ENCODE measurements around the gene CWF19L2. TPM values are rescaled to one million over a fixed set of nuclear protein-coding genes. Genes with fewer than 3 reads are reported as not detected.
"Not testable (repeated sequence)": the region's sequence is repeated elsewhere in the genome, so short reads cannot be mapped to it uniquely, and the experiment has no call there.

CWF19L2 gene
- polyA plus RNA-seq, 2 donors, result 3.6 to 3.9 TPM

DNA sequence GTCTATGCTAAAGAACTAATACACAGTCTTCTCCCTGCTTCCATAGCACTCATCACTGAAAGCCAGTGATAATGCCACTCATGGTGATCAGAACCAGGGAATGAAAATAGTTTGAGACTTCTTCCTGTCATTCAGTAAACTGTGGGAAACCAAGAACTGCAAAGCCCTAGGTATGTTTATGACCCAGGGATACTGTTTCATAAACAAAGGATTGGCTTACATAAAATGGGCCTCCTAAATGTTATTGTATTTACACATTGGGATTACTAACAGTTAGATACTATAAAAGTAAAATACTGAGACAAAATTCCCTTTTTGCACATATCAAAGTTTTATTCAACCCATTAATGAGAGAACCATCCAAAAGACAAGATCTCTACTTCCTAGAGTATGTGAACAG, 21.3 kb upstream of the CWF19L2 start:
- Histone ChIP-seq H3K4me1 (ENCODE audit: control insufficient read depth in 2 of 2, insufficient read depth in 2 of 2, low read length in 1 of 2) (no peaks in the 10 kb centered on the region), H3K27me3 (ENCODE audit: control insufficient read depth in 1 of 2, insufficient read depth in 2 of 2, low read length in 2 of 2) (no peaks in the 10 kb centered on the region), H3K4me3 (ENCODE audit: low read depth in 1 of 2, low read length in 2 of 2) (no peak overlapping the region), H3K9me3 (ENCODE audit: control insufficient read depth in 2 of 2, insufficient read depth in 1 of 2, low read depth in 1 of 2, low read length in 1 of 2) (no peaks in the 10 kb centered on the region), H3K36me3 (ENCODE audit: control insufficient read depth in 2 of 2, insufficient read depth in 2 of 2, low read length in 1 of 2) (no peaks in the 10 kb centered on the region), H3K27ac (ENCODE audit: low read depth in 2 of 2, low read length in 1 of 2) (no peak overlapping the region)

- H3K27me3 ChIP-seq (ENCODE audit: control insufficient read depth in 1 of 2, insufficient read depth in 2 of 2, low read length in 2 of 2), result no peaks in the 10 kb centered on the region
- no peak overlapping the region for H3K27ac ChIP-seq (ENCODE audit: low read depth in 2 of 2, low read length in 1 of 2)
- H3K4me1 ChIP-seq (ENCODE audit: control insufficient read depth in 2 of 2, insufficient read depth in 2 of 2, low read length in 1 of 2), result no peaks in the 10 kb centered on the region
- H3K36me3 ChIP-seq (ENCODE audit: control insufficient read depth in 2 of 2, insufficient read depth in 2 of 2, low read length in 1 of 2), result no peaks in the 10 kb centered on the region
- no peaks in the 10 kb centered on the region for H3K9me3 ChIP-seq (ENCODE audit: control insufficient read depth in 2 of 2, insufficient read depth in 1 of 2, low read depth in 1 of 2, low read length in 1 of 2)
- no peak overlapping the region for H3K4me3 ChIP-seq (ENCODE audit: low read depth in 1 of 2, low read length in 2 of 2)
- 86 to 92% methylated on average over 3 of the region's 3 CpGs for WGBS, 2 donors
Measured at GRCh38 chr11:107477820-107478219, 20.2 kb upstream of the CWF19L2 start.

DNA sequence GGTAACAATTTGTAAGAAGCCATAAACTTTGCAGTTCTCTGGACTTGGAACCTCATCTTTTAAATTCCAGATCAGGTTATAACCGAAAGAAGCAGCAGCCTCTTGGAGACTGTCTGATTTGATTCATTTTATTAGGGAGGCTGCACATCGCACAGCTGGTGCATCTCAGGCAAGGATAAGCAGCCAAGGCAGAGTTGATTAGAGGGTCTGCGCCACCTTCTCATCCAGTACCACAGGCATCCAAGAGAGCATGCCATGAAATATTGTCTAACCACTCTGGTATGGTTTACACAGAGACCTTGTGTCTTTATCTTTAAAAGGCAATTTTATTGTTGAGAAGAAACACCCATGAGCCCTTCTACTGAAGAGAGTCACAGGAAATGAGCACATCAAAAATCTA, 16.2 kb upstream of the CWF19L2 start:
- H3K27ac ChIP-seq (ENCODE audit: low read depth in 2 of 2, low read length in 1 of 2), result no peak overlapping the region
- WGBS, 2 donors, result 81 to 84% methylated on average over 3 of the region's 3 CpGs
- H3K27me3 ChIP-seq (ENCODE audit: control insufficient read depth in 1 of 2, insufficient read depth in 2 of 2, low read length in 2 of 2), result no peaks in the 10 kb centered on the region
- H3K4me3 ChIP-seq (ENCODE audit: low read depth in 1 of 2, low read length in 2 of 2), result no peak overlapping the region
- no peaks in the 10 kb centered on the region for H3K9me3 ChIP-seq (ENCODE audit: control insufficient read depth in 2 of 2, insufficient read depth in 1 of 2, low read depth in 1 of 2, low read length in 1 of 2)
- H3K36me3 ChIP-seq (ENCODE audit: control insufficient read depth in 2 of 2, insufficient read depth in 2 of 2, low read length in 1 of 2), result no peaks in the 10 kb centered on the region
- no peaks in the 10 kb centered on the region for H3K4me1 ChIP-seq (ENCODE audit: control insufficient read depth in 2 of 2, insufficient read depth in 2 of 2, low read length in 1 of 2)

DNA sequence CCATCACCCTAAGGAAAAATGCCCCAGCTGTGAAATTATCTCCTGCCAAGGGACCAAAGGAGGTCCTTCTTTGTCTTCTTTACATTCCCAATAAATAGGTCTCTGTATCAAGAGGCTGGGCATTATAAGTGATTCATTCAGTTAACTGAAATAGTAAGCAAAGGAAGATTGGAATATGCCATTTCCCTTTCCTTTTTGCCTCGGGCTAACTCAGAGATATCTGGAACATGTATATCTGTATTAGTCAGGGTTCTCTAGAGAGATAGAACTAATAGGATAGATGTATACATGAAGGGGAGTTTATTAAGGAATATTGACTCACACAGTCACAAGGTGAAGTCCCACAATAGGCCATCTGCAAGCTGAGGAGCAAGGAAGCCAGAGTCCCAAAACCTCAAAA, 15.3 kb upstream of the CWF19L2 start:
- no peaks in the 10 kb centered on the region for H3K9me3 ChIP-seq (ENCODE audit: control insufficient read depth in 2 of 2, insufficient read depth in 1 of 2, low read depth in 1 of 2, low read length in 1 of 2)
- no peak overlapping the region for H3K27ac ChIP-seq (ENCODE audit: low read depth in 2 of 2, low read length in 1 of 2)
- no peaks in the 10 kb centered on the region for H3K4me1 ChIP-seq (ENCODE audit: control insufficient read depth in 2 of 2, insufficient read depth in 2 of 2, low read length in 1 of 2)
- WGBS, 2 donors, result 53 to 55% methylated on average over 1 of the region's 1 CpG
- H3K27me3 ChIP-seq (ENCODE audit: control insufficient read depth in 1 of 2, insufficient read depth in 2 of 2, low read length in 2 of 2), result peaks cover 0 to 2% of the 10 kb centered on the region in 2 donors
- no peak overlapping the region for H3K4me3 ChIP-seq (ENCODE audit: low read depth in 1 of 2, low read length in 2 of 2)
- no peaks in the 10 kb centered on the region for H3K36me3 ChIP-seq (ENCODE audit: control insufficient read depth in 2 of 2, insufficient read depth in 2 of 2, low read length in 1 of 2)

- H3K27me3 ChIP-seq (ENCODE audit: control insufficient read depth in 1 of 2, insufficient read depth in 2 of 2, low read length in 2 of 2), result peaks cover 0 to 2% of the 10 kb centered on the region in 2 donors
Measured at GRCh38 chr11:107468596-107468995, 11.0 kb upstream of the CWF19L2 start.

DNA sequence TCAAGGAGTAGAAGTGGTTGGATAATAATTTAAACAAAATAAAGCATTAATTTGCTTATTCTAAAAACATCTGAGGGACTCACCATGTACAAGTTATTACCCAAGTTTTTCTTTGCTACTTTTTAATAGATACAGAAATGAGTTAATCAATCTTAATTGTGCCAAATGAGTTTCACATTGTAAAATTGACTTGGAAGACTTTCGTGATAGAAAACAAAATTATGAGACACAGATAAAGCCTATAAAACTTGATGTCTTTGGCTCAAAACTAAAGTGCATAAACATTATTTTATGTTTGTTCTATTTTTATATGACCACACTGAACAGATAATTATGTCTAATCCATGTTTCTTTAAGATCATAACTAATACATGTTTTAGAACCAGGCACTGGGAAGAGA, 10.1 kb upstream of the CWF19L2 start:
- Histone ChIP-seq H3K27ac (ENCODE audit: low read depth in 2 of 2, low read length in 1 of 2) (no peak overlapping the region), H3K4me1 (ENCODE audit: control insufficient read depth in 2 of 2, insufficient read depth in 2 of 2, low read length in 1 of 2) (no peaks in the 10 kb centered on the region), H3K4me3 (ENCODE audit: low read depth in 1 of 2, low read length in 2 of 2) (no peak overlapping the region), H3K36me3 (ENCODE audit: control insufficient read depth in 2 of 2, insufficient read depth in 2 of 2, low read length in 1 of 2) (no peaks in the 10 kb centered on the region), H3K27me3 (ENCODE audit: control insufficient read depth in 1 of 2, insufficient read depth in 2 of 2, low read length in 2 of 2) (peaks cover 0 to 2% of the 10 kb centered on the region in 2 donors), H3K9me3 (ENCODE audit: control insufficient read depth in 2 of 2, insufficient read depth in 1 of 2, low read depth in 1 of 2, low read length in 1 of 2) (no peaks in the 10 kb centered on the region)
- 65 to 80% methylated on average over 1 of the region's 1 CpG for WGBS, 2 donors

More at GRCh38 chr11:107468596-107468995, 11.0 kb upstream of the CWF19L2 start:
- H3K9me3 ChIP-seq (ENCODE audit: control insufficient read depth in 2 of 2, insufficient read depth in 1 of 2, low read depth in 1 of 2, low read length in 1 of 2), result no peaks in the 10 kb centered on the region
- H3K27ac ChIP-seq (ENCODE audit: low read depth in 2 of 2, low read length in 1 of 2), result no peak overlapping the region
- H3K4me1 ChIP-seq (ENCODE audit: control insufficient read depth in 2 of 2, insufficient read depth in 2 of 2, low read length in 1 of 2), result no peaks in the 10 kb centered on the region
- H3K4me3 ChIP-seq (ENCODE audit: low read depth in 1 of 2, low read length in 2 of 2), result no peak overlapping the region
- WGBS, 2 donors, result 46 to 65% methylated on average over 3 of the region's 3 CpGs
- no peaks in the 10 kb centered on the region for H3K36me3 ChIP-seq (ENCODE audit: control insufficient read depth in 2 of 2, insufficient read depth in 2 of 2, low read length in 1 of 2)

DNA sequence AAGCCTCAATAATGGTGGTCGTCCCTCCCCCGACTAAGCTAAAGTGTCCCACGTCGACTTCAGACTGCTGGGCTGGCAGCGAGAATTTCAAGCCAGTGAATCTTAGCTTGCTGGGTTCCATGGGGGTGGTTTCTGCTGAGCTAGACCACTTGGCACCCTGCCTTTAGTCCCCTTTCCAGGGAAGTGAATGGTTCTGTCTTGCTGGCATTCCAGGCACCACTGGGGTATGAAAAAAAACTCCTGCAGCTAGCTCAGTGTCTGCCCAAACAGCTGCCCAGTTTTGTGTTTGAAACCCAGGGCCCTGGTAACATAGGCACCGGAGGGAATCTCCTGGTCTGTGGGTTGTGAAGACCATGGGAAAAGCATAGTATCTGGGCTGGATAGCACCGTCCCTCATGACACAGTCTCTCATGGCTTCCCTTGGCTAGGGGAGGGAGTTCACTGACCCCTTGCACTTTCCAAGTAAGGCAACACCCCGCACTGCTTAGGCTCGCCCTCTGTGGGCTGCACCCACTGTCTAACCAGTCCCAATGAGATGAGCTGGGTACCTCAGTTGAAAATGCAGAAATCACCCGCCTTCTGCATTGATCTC, 8.7 kb upstream of the CWF19L2 start:
- H3K36me3 ChIP-seq (ENCODE audit: control insufficient read depth in 2 of 2, insufficient read depth in 2 of 2, low read length in 1 of 2); H3K4me3 ChIP-seq (ENCODE audit: low read depth in 1 of 2, low read length in 2 of 2); H3K27me3 ChIP-seq (ENCODE audit: control insufficient read depth in 1 of 2, insufficient read depth in 2 of 2, low read length in 2 of 2); H3K4me1 ChIP-seq (ENCODE audit: control insufficient read depth in 2 of 2, insufficient read depth in 2 of 2, low read length in 1 of 2); H3K9me3 ChIP-seq (ENCODE audit: control insufficient read depth in 2 of 2, insufficient read depth in 1 of 2, low read depth in 1 of 2, low read length in 1 of 2); H3K27ac ChIP-seq (ENCODE audit: low read depth in 2 of 2, low read length in 1 of 2): not testable (repeated sequence)
- 78 to 85% methylated on average over 10 of the region's 10 CpGs for WGBS, 2 donors

DNA sequence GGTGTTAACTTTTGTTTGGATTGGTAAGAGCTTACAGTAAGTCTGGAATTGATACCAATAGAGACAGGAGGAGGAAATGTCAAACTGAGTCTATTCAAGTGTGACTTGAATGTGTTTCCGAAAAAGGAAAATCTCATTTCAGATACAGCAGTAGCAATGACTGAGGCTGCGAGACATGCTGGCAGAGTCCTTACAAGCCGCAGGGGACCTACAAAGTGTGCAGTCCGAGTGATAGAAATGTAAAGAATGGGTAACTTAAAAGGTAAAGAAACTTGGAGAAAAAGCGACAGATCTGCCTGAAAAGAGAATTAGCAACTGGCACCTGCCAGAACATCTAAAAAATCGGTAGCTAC, 444 bp downstream of the CWF19L2 start:
- Histone ChIP-seq H3K27me3 (ENCODE audit: control insufficient read depth in 1 of 2, insufficient read depth in 2 of 2, low read length in 2 of 2) (no peaks in the 10 kb centered on the region), H3K4me1 (ENCODE audit: control insufficient read depth in 2 of 2, insufficient read depth in 2 of 2, low read length in 1 of 2) (no peaks in the 10 kb centered on the region), H3K4me3 (ENCODE audit: low read depth in 1 of 2, low read length in 2 of 2) (peak overlapping the region; percentile 65 to 98), H3K27ac (ENCODE audit: low read depth in 2 of 2, low read length in 1 of 2) (peak overlapping the region in 1 of 2 donors; percentile 8), H3K9me3 (ENCODE audit: control insufficient read depth in 2 of 2, insufficient read depth in 1 of 2, low read depth in 1 of 2, low read length in 1 of 2) (no peaks in the 10 kb centered on the region), H3K36me3 (ENCODE audit: control insufficient read depth in 2 of 2, insufficient read depth in 2 of 2, low read length in 1 of 2) (peaks cover 5 to 9% of the 10 kb centered on the region in 2 donors)
- WGBS, 2 donors, result 0 to 1% methylated on average over 6 of the region's 6 CpGs

- Histone ChIP-seq H3K27ac (ENCODE audit: low read depth in 2 of 2, low read length in 1 of 2) (no peak overlapping the region), H3K27me3 (ENCODE audit: control insufficient read depth in 1 of 2, insufficient read depth in 2 of 2, low read length in 2 of 2) (no peaks in the 10 kb centered on the region), H3K4me3 (ENCODE audit: low read depth in 1 of 2, low read length in 2 of 2) (no peak overlapping the region), H3K9me3 (ENCODE audit: control insufficient read depth in 2 of 2, insufficient read depth in 1 of 2, low read depth in 1 of 2, low read length in 1 of 2) (no peaks in the 10 kb centered on the region), H3K4me1 (ENCODE audit: control insufficient read depth in 2 of 2, insufficient read depth in 2 of 2, low read length in 1 of 2) (no peaks in the 10 kb centered on the region), H3K36me3 (ENCODE audit: control insufficient read depth in 2 of 2, insufficient read depth in 2 of 2, low read length in 1 of 2) (peaks cover 5 to 9% of the 10 kb centered on the region in 2 donors)
- 92 to 93% methylated on average over 5 of the region's 5 CpGs for WGBS, 2 donors
Measured at GRCh38 chr11:107453594-107454286, 3.9 kb downstream of the CWF19L2 start.

DNA sequence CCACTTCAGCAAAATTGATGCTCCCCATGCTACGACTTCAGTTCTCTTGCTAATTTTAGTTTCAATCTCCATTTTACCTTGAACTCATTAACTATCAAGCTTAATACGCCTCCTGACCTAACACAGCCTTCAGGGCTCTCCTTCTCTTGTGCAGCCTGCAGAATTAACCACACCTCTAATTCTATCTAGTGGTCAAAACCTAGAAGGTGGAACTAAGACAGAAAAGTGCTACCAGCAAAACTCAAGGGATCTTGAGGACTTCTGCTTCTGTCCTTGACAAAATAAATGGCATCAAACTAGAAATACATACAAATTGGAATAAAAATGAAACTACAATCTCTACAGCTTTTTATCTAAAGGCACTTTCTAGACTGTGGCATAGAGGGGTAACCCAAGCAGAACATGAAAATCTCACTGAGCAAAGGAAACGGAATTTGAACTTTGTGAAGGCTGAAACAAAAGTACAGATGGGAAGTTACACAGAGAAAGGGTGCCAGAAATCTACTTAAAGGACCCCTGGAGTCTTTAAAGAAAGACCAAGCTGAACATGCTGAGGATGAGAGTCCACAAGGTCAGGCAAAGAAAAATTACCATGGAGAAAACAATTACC, 10.7 kb downstream of the CWF19L2 start:
- Histone ChIP-seq H3K4me3 (ENCODE audit: low read depth in 1 of 2, low read length in 2 of 2) (no peak overlapping the region), H3K27ac (ENCODE audit: low read depth in 2 of 2, low read length in 1 of 2) (no peak overlapping the region), H3K4me1 (ENCODE audit: control insufficient read depth in 2 of 2, insufficient read depth in 2 of 2, low read length in 1 of 2) (no peaks in the 10 kb centered on the region), H3K27me3 (ENCODE audit: control insufficient read depth in 1 of 2, insufficient read depth in 2 of 2, low read length in 2 of 2) (no peaks in the 10 kb centered on the region), H3K9me3 (ENCODE audit: control insufficient read depth in 2 of 2, insufficient read depth in 1 of 2, low read depth in 1 of 2, low read length in 1 of 2) (no peaks in the 10 kb centered on the region), H3K36me3 (ENCODE audit: control insufficient read depth in 2 of 2, insufficient read depth in 2 of 2, low read length in 1 of 2) (peaks cover 0 to 3% of the 10 kb centered on the region in 2 donors)
- 90 to 93% methylated on average over 3 of the region's 3 CpGs for WGBS, 2 donors
